H54 (cell line): Measurements from ENCODE around the gene SLC52A1.
A peak's percentile ranks its signal among the peaks of the same experiment; 100 is the strongest.
"Not testable (repeated sequence)": the region's sequence is repeated elsewhere in the genome, so short reads cannot be mapped to it uniquely, and the experiment has no call there.

ENCODE experiments used
- DNase-seq: peaks from one replicate; pipeline ENCODE4 v3.0.0; 2011; ENCODE audit warnings: low spot score, mixed read lengths; ENCODE audit not compliant: insufficient read length
- FAIRE-seq: peaks from 3 replicates; lab custom pipeline; 2011; peaks lifted over from hg19 to GRCh38; lab: Jason Lieb, UNC
- POLR2A ChIP-seq: IDR thresholded peaks from 2 replicates; pipeline ENCODE4 v1.6.1; 2011; ENCODE audit warnings: low read depth, mild to moderate bottlenecking, low read length

SLC52A1 gene

GRCh38 chr17:5044630-5045029 is 9.4 kb upstream of the SLC52A1 start:
- DNase-seq (no peak), FAIRE-seq (no peak)
- TF ChIP-seq POLR2A: no peak

GRCh38 chr17:5043524-5043923 is 8.3 kb upstream of the SLC52A1 start:
- FAIRE-seq (no peak), DNase-seq (no peak)
- TF ChIP-seq POLR2A: no peak

- FAIRE-seq (no peak), DNase-seq (no peak)
- TF ChIP-seq POLR2A: no peak
Observed at GRCh38 chr17:5042157-5043022, 7.2 kb upstream of the SLC52A1 start.

GRCh38 chr17:5034651-5035050 is 575 bp downstream of the SLC52A1 start:
- FAIRE-seq (no peak), DNase-seq (no peak)
- TF ChIP-seq POLR2A: no peak

GRCh38 chr17:5034063-5034462 is 1.2 kb downstream of the SLC52A1 start:
- FAIRE-seq: no peak
- TF ChIP-seq POLR2A: no peak

GRCh38 chr17:5033352-5034015 is 1.7 kb downstream of the SLC52A1 start:
- DNase-seq (no peak), FAIRE-seq (no peak)
- TF ChIP-seq POLR2A: no peak

More at GRCh38 chr17:5034063-5034462, 1.2 kb downstream of the SLC52A1 start:
- DNase-seq: no peak

GRCh38 chr17:5032865-5033264 is 2.4 kb downstream of the SLC52A1 start:
- FAIRE-seq: no peak
- DNase-seq: no peak

GRCh38 chr17:5031365-5032082 is 3.7 kb downstream of the SLC52A1 start:
- no peak for TF ChIP-seq POLR2A
- FAIRE-seq (no peak), DNase-seq (peak; percentile 84)

More at GRCh38 chr17:5032865-5033264, 2.4 kb downstream of the SLC52A1 start:
- no peak for TF ChIP-seq POLR2A

GRCh38 chr17:5030168-5030567 is 5.1 kb downstream of the SLC52A1 start:
- DNase-seq, FAIRE-seq: not testable (repeated sequence)

- FAIRE-seq (no peak), DNase-seq (no peak)
- TF ChIP-seq POLR2A: no peak
Observed at GRCh38 chr17:5027916-5028315, 7.3 kb downstream of the SLC52A1 start.

GRCh38 chr17:5027299-5027698 is 7.9 kb downstream of the SLC52A1 start:
- no peak for TF ChIP-seq POLR2A
- no peak for FAIRE-seq
- DNase-seq: no peak

GRCh38 chr17:5024604-5025003 is 10.6 kb downstream of the SLC52A1 start:
- TF ChIP-seq POLR2A: no peak
- FAIRE-seq (no peak), DNase-seq (no peak)

- FAIRE-seq (no peak), DNase-seq (no peak)
- no peak for TF ChIP-seq POLR2A
Observed at GRCh38 chr17:5023588-5024147, 11.6 kb downstream of the SLC52A1 start.
